OCI-LY3 (cell line): Measurements from ENCODE around the gene ZBTB16.

Experiments
- EZH2phosphoT487 ChIP-seq: fragments of 200-600 bp; shearing (Covaris generic); IDR thresholded peaks from 2 replicates; pipeline ENCODE4 v1.6.1; 2018; ENCODE audit warnings: antibody characterized with exemption, mixed run types, low read depth
- TF ChIP-seq, protein P1 (sequence below): fragments of 200-600, 300-600 bp; sonication (generic); IDR thresholded peaks from 2 replicates; pipeline ENCODE4 v1.5.1; 2014; ENCODE audit warnings: antibody characterized with exemption, low read length, low read depth

DNA sequence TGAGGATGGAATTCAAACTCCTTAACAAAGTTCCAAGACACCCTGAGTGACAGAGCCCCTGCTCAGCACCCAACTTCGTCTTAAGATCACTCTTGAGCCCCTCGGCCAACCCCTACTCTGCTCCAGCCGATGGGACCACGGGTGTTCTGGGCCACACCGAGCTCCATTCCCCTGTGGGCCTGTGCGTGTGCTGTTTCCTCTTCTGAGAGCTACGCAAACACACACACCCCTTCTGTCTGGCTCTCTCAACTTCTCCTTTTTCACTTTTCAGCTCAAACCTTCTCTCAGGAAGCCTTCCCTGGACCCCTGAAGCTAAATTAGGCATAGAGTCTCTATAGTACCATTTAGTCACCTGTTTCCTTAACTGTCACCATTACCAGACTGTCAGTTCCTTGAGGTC lies 199.2 kb downstream of the ZBTB16 start:
- TF ChIP-seq, protein P1, sequence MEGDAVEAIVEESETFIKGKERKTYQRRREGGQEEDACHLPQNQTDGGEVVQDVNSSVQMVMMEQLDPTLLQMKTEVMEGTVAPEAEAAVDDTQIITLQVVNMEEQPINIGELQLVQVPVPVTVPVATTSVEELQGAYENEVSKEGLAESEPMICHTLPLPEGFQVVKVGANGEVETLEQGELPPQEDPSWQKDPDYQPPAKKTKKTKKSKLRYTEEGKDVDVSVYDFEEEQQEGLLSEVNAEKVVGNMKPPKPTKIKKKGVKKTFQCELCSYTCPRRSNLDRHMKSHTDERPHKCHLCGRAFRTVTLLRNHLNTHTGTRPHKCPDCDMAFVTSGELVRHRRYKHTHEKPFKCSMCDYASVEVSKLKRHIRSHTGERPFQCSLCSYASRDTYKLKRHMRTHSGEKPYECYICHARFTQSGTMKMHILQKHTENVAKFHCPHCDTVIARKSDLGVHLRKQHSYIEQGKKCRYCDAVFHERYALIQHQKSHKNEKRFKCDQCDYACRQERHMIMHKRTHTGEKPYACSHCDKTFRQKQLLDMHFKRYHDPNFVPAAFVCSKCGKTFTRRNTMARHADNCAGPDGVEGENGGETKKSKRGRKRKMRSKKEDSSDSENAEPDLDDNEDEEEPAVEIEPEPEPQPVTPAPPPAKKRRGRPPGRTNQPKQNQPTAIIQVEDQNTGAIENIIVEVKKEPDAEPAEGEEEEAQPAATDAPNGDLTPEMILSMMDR = no peak
- TF ChIP-seq EZH2phosphoT487 = no peak
